ENCODE measurements around the gene FBXW8. TPM values are rescaled to one million over a fixed set of nuclear protein-coding genes. Genes with fewer than 3 reads are reported as not detected.

FBXW8 gene
- total RNA-seq, 3 donors from 2014 or later (not counting 1 experiment from before 2014, with no cell fraction given): 11.5 to 16.0 (median 13.5) TPM

DNA sequence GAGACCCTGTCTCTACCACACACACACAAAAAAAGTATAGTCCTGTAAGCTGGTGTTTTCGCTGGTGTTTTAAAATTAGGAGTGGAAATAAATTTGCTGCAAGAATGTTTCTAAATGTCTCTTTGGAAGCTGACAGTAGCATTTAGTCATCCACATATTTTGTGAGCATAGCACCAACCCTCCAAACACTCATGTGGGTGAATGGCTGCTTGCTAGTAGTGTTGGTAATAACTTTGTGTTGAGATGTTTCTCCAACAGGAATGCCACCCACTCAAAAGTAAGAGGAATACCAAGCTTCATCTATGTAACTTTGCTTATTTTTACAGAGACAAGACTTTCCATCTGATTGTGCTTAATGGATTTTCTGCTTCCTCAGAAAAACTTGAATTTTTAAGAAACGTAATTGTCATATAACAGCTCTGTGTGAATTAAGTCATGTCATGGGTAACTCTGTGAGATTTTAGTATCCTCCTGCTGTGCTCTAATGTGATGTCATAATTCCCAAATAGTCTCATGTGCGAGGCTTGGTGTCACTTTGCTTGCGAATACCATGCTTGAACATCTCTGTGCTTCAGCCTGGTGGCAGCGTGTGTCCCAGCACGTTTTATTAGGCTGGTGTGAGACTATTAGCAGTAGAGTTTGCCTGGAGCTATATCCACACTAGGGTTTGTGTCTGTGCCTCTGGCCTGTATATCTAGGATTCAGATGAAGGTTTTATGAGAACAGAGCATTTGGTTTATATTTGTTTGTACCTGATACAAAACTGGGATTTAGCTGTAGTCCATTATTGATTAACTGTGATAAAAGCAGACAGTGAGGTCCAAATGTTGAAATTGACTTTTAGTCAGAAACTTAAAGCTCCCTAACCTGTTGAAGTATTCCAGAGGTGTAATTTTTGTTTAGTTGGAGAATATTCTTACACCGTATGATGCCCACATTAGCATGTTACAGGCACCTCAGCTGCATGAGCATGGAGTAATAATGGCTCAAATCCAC is 80.5 kb downstream of the FBXW8 start:
- H3K4me1 Mint-ChIP-seq: no peaks in the 10 kb centered on the region
- peaks cover 4% of the 10 kb centered on the region for H3K36me3 ChIP-seq (ENCODE audit: control insufficient read depth, insufficient read depth, low read length)

DNA sequence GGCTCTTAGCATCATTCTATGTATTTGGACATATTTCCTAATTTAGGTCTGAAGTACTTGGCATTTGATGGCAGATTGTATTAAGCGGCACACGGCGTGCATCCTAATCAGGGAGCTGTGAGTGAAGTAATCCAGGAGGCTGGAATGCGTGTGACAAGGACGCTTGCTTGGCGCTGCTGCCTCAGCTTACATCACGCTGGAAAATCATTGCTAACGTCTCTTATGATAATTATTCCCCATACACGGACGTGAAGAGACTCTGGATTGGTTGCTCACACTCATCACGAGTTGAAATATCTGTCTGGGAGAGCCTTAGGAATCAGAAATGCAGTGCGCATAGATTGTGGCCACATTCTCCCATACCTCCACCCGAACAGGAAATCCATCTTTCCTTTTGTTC is 85.3 kb downstream of the FBXW8 start:
- Mint-ChIP-seq H3K36me3 (no peaks in the 10 kb centered on the region), H3K27ac (no peak overlapping the region), H3K4me1 (no peaks in the 10 kb centered on the region), H3K4me3 (no peak overlapping the region), H3K27me3 (ENCODE audit: low read depth in 2 of 2) (no peaks in the 10 kb centered on the region), H3K9me3 (no peaks in the 10 kb centered on the region)
- intact Hi-C loops (cut with micrococcal nuclease): no loop called here
- Histone ChIP-seq H3K4me3 (ENCODE audit: low read length) (no peak overlapping the region), H3K9me3 (ENCODE audit: control insufficient read depth, insufficient read depth, low read length) (no peaks in the 10 kb centered on the region), H3K27ac (ENCODE audit: low read length) (no peak overlapping the region), H3K27me3 (ENCODE audit: control insufficient read depth, insufficient read depth, low read length) (no peaks in the 10 kb centered on the region), H3K36me3 (ENCODE audit: control insufficient read depth, insufficient read depth, low read length) (peaks cover 2% of the 10 kb centered on the region), H3K4me1 (ENCODE audit: control insufficient read depth, insufficient read depth, low read length) (no peaks in the 10 kb centered on the region)
- TF ChIP-seq, protein P1, sequence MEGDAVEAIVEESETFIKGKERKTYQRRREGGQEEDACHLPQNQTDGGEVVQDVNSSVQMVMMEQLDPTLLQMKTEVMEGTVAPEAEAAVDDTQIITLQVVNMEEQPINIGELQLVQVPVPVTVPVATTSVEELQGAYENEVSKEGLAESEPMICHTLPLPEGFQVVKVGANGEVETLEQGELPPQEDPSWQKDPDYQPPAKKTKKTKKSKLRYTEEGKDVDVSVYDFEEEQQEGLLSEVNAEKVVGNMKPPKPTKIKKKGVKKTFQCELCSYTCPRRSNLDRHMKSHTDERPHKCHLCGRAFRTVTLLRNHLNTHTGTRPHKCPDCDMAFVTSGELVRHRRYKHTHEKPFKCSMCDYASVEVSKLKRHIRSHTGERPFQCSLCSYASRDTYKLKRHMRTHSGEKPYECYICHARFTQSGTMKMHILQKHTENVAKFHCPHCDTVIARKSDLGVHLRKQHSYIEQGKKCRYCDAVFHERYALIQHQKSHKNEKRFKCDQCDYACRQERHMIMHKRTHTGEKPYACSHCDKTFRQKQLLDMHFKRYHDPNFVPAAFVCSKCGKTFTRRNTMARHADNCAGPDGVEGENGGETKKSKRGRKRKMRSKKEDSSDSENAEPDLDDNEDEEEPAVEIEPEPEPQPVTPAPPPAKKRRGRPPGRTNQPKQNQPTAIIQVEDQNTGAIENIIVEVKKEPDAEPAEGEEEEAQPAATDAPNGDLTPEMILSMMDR (IDR thresholded peaks at IDR 0.05): no peak
- DNase-seq (no peak), ATAC-seq (no peak)
- WGBS (ENCODE audit: insufficient coverage): 97% methylated on average over 12 of the region's 13 CpGs

More for the DNA sequence above, 80.5 kb downstream of the FBXW8 start:
- intact Hi-C loops (cut with micrococcal nuclease): no loop called here
- TF ChIP-seq, protein P1 (IDR thresholded peaks at IDR 0.05): no peak
- Mint-ChIP-seq H3K27ac (no peak overlapping the region), H3K4me3 (no peak overlapping the region), H3K27me3 (ENCODE audit: low read depth in 2 of 2) (no peaks in the 10 kb centered on the region), H3K9me3 (no peaks in the 10 kb centered on the region), H3K36me3 (no peaks in the 10 kb centered on the region)
- Histone ChIP-seq H3K27ac (ENCODE audit: low read length) (no peak overlapping the region), H3K4me3 (ENCODE audit: low read length) (no peak overlapping the region), H3K4me1 (ENCODE audit: control insufficient read depth, insufficient read depth, low read length) (no peaks in the 10 kb centered on the region), H3K9me3 (ENCODE audit: control insufficient read depth, insufficient read depth, low read length) (no peaks in the 10 kb centered on the region), H3K27me3 (ENCODE audit: control insufficient read depth, insufficient read depth, low read length) (no peaks in the 10 kb centered on the region)
- DNase-seq: no peak
- WGBS (ENCODE audit: insufficient coverage): 95% methylated on average over 6 of the region's 7 CpGs
- no peak for ATAC-seq

DNA sequence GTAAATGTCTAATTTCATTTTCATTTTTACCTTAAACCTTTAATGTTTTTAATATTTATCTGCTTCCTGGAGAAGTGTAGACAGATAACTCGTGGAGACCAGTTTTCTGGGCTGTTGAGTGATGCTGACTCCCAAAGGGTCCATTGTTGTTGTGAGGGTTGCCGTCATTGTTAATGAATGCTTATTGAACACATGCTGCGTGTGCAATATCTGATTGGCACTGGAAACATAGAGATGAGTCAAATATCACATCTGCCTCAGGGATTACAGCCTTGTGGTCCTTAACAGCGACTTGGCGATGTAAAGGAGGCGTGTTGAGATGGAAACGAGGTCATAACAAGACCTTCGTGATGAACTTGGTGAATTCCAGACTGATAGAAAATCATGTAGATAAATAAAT is 85.9 kb downstream of the FBXW8 start:
- no peaks in the 10 kb centered on the region for H3K9me3 Mint-ChIP-seq
- H3K9me3 ChIP-seq (ENCODE audit: control insufficient read depth, insufficient read depth, low read length): no peaks in the 10 kb centered on the region
- H3K4me1 Mint-ChIP-seq: no peaks in the 10 kb centered on the region
- TF ChIP-seq, protein P1 (IDR thresholded peaks at IDR 0.05): no peak
- DNase-seq (no peak), ATAC-seq (no peak)
- H3K4me1 ChIP-seq (ENCODE audit: control insufficient read depth, insufficient read depth, low read length): no peaks in the 10 kb centered on the region
- H3K27me3 ChIP-seq (ENCODE audit: control insufficient read depth, insufficient read depth, low read length): no peaks in the 10 kb centered on the region
- no peaks in the 10 kb centered on the region for H3K36me3 ChIP-seq (ENCODE audit: control insufficient read depth, insufficient read depth, low read length)
- H3K27me3 Mint-ChIP-seq (ENCODE audit: low read depth in 2 of 2): no peaks in the 10 kb centered on the region
- intact Hi-C loops (cut with micrococcal nuclease): no loop called here
- H3K4me3 Mint-ChIP-seq: no peak overlapping the region
- H3K36me3 Mint-ChIP-seq: no peaks in the 10 kb centered on the region
- H3K4me3 ChIP-seq (ENCODE audit: low read length): no peak overlapping the region
- H3K27ac Mint-ChIP-seq: no peak overlapping the region
- H3K27ac ChIP-seq (ENCODE audit: low read length): no peak overlapping the region
- WGBS (ENCODE audit: insufficient coverage): 96% methylated on average over 8 of the region's 8 CpGs
